ENCODE measurements around the gene GHRHR. TPM values are rescaled to one million over a fixed set of nuclear protein-coding genes. Genes with fewer than 3 reads are reported as not detected.

GHRHR gene
- not detected in 2 replicates for total RNA-seq

DNA sequence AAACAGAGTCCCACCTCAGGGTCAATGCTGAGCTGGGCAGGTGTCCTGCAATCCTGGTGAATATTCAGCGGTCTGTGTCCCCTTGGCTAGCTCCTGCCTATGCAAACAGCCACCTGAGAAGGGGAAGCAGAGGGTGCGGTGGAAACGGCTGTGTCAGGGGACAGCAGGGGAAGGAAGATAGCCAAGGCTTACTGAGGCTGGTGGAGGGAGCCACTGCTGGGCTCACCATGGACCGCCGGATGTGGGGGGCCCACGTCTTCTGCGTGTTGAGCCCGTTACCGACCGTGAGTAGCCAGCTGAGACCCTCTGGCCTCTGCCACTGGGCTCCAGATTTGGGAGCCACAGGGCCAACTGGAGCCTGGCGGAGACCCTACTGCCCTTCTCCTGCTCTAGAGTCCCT lies at the start of gene GHRHR:
TSS of gene GHRHR (plus strand) at position 112 of the 400 bp plus-strand sequence. CDS start at position 228, 116 bp downstream.
- TF ChIP-seq, protein P1, sequence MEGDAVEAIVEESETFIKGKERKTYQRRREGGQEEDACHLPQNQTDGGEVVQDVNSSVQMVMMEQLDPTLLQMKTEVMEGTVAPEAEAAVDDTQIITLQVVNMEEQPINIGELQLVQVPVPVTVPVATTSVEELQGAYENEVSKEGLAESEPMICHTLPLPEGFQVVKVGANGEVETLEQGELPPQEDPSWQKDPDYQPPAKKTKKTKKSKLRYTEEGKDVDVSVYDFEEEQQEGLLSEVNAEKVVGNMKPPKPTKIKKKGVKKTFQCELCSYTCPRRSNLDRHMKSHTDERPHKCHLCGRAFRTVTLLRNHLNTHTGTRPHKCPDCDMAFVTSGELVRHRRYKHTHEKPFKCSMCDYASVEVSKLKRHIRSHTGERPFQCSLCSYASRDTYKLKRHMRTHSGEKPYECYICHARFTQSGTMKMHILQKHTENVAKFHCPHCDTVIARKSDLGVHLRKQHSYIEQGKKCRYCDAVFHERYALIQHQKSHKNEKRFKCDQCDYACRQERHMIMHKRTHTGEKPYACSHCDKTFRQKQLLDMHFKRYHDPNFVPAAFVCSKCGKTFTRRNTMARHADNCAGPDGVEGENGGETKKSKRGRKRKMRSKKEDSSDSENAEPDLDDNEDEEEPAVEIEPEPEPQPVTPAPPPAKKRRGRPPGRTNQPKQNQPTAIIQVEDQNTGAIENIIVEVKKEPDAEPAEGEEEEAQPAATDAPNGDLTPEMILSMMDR (conservative IDR thresholded peaks at IDR 0.05; ENCODE audit: low read depth, low read length), result no peak
- H3K4me3 ChIP-seq (ENCODE audit: low read depth, low read length), result no peak within 1 kb of the TSS
- no peak for DNase-seq (ENCODE audit: low read depth)

DNA sequence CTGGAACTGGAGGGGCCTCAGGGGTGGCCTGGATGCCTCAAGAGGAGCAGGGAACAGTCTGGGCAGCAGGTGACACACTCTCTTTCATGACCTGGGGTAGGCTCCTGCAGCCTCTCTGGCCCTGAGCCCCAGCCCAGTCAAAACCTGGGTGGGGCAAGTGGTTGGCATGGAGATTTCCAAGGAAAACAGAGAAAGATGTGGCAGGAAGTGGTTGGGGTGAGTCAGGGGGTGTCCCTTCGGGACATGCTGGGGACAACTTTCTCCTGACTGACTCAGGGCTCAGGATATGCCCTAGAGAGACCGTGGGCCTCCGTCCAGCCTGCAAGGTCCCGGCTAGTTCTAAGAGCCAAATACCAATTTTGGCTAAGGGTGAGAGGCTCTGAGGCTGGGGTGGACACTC lies 49.2 kb upstream of the GHRHR start:
- peak overlapping the region; percentile 57 for H3K4me3 ChIP-seq (ENCODE audit: low read depth, low read length)
- DNase-seq (ENCODE audit: low read depth), result no peak

DNA sequence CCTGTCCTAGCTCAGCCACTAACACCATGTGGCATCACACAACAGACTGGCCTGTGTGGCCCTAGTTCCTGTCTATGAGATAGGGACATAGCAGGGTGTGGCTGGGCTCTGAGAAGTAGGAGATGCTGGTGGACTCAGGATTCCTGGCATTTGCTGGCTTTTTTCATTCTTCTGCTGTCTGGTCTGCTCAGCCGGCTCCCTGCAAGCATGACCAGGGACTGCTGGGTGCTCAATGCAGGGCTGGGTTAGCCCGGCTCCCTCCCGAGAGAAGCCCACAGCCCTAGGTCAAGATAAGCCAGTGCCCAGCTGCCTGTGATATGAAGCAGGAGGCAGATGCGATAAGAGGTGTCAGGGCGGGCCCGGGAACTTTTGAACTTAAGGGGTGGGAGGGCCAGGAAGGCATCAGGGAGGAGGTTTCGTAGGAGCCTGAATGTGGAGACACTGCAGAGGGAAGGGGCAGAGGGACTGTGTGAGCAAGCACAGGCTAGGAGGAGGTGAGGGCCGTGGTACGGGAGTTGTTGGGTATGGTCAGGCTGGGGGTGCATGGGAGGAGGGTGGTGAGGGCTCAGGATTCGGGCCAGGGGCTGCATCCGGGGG lies 48.6 kb upstream of the GHRHR start:
- TF ChIP-seq, protein P1 (conservative IDR thresholded peaks at IDR 0.05; ENCODE audit: low read depth, low read length), result no peak
- DNase-seq (ENCODE audit: low read depth), result no peak
- H3K4me3 ChIP-seq (ENCODE audit: low read depth, low read length), result peak overlapping the region; percentile 57

More for the DNA sequence above, 49.2 kb upstream of the GHRHR start:
- TF ChIP-seq, protein P1 (conservative IDR thresholded peaks at IDR 0.05; ENCODE audit: low read depth, low read length), result no peak

DNA sequence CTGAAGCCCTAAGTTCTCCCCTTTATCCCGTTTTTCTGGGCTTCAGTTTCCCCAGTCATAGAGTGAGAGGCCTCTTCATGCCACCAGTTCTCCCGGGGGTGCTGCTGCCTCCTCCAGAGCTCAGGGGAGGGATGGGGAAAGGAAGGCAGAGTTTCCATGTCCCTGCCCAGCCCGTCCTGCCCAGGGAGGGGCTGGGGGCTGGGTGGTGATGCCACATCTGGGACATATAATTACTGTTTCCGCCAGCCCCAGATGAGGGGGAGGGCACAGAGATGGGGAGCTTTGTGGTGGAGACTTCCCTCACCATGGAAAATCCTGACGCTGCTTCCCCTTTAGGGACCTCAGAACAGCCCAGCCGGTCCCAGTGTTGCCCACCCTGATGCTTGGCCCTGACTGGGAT lies 48.0 kb upstream of the GHRHR start:
- TF ChIP-seq, protein P1 (conservative IDR thresholded peaks at IDR 0.05; ENCODE audit: low read depth, low read length), result no peak
- DNase-seq (ENCODE audit: low read depth), result no peak
- H3K4me3 ChIP-seq (ENCODE audit: low read depth, low read length), result peak overlapping the region; percentile 57

DNA sequence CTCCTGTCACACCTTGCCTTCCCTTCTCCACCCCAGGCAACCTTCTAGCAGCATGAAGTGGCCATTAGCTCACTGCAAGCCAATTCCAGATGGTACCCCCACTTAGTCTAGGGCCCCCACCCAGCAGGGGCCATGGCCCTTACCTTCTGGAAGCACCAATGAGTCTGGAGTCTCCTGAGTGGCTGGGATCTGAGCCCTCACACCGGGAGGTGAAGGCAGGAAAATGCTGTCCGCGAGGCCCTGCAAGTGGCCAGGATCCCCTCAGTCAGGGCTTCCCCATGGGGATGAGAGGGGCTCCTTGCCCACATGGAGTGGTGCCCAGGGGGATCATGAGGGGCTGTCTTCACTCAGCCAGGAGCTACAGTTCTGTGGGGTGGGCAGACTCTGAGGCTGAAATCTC lies 47.5 kb upstream of the GHRHR start:
- TF ChIP-seq, protein P1 (conservative IDR thresholded peaks at IDR 0.05; ENCODE audit: low read depth, low read length), result no peak
- H3K4me3 ChIP-seq (ENCODE audit: low read depth, low read length), result no peak overlapping the region
- no peak for DNase-seq (ENCODE audit: low read depth)

DNA sequence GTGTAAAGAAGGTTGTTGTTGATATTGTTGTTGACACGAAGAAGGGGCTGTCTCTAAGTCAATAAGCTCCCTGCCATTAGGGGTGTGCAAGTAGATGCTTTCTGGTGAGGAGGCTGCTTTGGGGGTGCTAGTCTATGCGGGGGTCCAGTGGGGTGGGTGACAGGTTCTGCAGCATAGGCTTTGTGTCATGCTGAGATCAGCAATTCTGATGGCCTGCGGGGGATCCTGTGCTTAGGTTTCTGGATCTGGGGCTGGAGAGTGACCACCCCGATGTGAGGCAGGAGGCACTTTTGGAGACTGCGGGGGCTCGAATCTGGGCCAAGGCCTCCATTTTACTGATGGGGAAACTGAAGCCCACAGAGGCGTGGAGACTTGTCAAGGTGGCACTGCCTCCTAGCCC lies 47.0 kb upstream of the GHRHR start:
- H3K4me3 ChIP-seq (ENCODE audit: low read depth, low read length), result no peak overlapping the region
- DNase-seq (ENCODE audit: low read depth), result no peak
- TF ChIP-seq, protein P1 (conservative IDR thresholded peaks at IDR 0.05; ENCODE audit: low read depth, low read length), result no peak

DNA sequence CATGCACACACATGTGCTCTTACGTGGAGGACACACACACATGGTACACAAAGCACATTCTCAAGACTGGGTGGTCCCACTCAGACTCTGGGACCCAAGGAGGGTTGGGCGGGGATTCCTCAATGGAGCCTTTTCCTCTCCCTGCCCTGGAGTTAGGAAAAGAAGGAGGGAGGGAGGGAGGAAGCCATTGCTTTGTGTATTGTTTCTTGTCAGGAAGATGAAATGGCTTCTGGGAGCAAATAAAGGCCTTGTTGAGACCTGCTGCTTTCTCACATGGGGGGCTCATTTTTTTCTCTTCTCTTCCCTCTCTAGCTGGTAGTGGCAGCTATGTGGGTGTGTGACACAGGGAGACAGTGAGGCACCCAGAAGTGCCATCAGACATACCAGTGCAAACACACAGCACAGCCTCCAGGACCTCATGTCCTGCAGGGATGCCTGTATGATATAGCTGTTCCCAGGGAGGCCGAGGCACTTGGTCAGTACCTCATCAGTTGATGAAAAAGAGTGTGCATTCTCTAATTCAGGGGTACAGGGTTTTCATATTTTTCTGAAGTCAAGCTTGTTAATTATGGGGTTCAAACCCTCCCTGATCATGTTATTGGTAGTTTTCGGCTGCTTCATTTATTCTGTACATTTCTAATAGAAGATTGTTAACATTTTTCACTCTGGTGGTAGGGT lies 46.4 kb upstream of the GHRHR start:
- no peak for DNase-seq (ENCODE audit: low read depth)
- H3K4me3 ChIP-seq (ENCODE audit: low read depth, low read length), result no peak overlapping the region
- TF ChIP-seq, protein P1 (conservative IDR thresholded peaks at IDR 0.05; ENCODE audit: low read depth, low read length), result no peak

Measured in epithelial cell of proximal tubule (primary cell).